LNCaP clone FGC (cell line): ENCODE data around the gene POLN.
A peak's percentile ranks its signal among the peaks of the same experiment; 100 is the strongest.

ENCODE experiments used
- DNase-seq: peaks from one replicate; pipeline ENCODE4 v3.0.0-alpha.2; 2011; ENCODE audit warnings: low read depth
- H3K4me3 ChIP-seq: 2 replicates; pipeline ENCODE4 v1.5.1; 2011; ENCODE audit warnings: mild to moderate bottlenecking, low read depth, low read length, control low read depth
- TF ChIP-seq, protein P1 (sequence below): IDR thresholded peaks from 2 replicates; pipeline ENCODE4 v1.5.1; 2012; ENCODE audit warnings: mild to moderate bottlenecking; ENCODE audit not compliant: control insufficient read depth, insufficient read depth; ENCODE audit errors: extremely low read depth

POLN gene

GRCh38 chr4:2059046-2059725 is 182.7 kb downstream of the POLN start, which contains the start of gene NAT8L:
TSS of gene NAT8L (plus strand) at chr4:2059327. CDS start at chr4:2059512, 185 bp downstream.
- H3K4me3 ChIP-seq = peak within 1 kb of the TSS; percentile 52
- DNase-seq = no peak
- TF ChIP-seq, protein P1, sequence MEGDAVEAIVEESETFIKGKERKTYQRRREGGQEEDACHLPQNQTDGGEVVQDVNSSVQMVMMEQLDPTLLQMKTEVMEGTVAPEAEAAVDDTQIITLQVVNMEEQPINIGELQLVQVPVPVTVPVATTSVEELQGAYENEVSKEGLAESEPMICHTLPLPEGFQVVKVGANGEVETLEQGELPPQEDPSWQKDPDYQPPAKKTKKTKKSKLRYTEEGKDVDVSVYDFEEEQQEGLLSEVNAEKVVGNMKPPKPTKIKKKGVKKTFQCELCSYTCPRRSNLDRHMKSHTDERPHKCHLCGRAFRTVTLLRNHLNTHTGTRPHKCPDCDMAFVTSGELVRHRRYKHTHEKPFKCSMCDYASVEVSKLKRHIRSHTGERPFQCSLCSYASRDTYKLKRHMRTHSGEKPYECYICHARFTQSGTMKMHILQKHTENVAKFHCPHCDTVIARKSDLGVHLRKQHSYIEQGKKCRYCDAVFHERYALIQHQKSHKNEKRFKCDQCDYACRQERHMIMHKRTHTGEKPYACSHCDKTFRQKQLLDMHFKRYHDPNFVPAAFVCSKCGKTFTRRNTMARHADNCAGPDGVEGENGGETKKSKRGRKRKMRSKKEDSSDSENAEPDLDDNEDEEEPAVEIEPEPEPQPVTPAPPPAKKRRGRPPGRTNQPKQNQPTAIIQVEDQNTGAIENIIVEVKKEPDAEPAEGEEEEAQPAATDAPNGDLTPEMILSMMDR = no peak

GRCh38 chr4:2058264-2059045 is 183.5 kb downstream of the POLN start:
- DNase-seq = no peak
- H3K4me3 ChIP-seq = peak overlapping the region; percentile 46
- TF ChIP-seq, protein P1 = no peak

- no peak for DNase-seq
- TF ChIP-seq, protein P1 = no peak
- no peak overlapping the region for H3K4me3 ChIP-seq
These were observed 184.4 kb downstream of the POLN start for GRCh38 chr4:2057382-2058065.

- H3K4me3 ChIP-seq = no peak overlapping the region
- no peak for DNase-seq
- TF ChIP-seq, protein P1 = no peak
These were observed 187.7 kb downstream of the POLN start for GRCh38 chr4:2054217-2054616.

DNA sequence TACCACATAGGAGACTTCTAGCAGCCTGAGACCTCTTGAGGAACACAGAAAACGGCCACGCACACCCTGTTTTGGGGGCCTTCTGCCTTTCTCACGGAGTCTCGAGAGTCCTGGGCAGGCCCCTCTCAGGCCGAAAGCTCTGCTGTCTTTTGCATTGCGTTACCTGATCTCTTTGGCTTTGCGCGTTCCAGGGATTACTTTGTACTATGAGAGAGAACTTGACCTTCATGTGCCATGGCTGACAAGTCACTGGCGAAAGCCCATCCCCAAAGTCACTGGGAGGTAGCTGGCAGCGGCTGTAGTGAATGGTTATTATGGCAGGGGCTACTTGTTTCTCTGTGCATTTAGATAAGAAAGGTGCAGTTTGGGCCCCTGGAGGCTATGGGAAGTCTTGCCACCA is 190.8 kb downstream of the POLN start:
- no peak overlapping the region for H3K4me3 ChIP-seq
- DNase-seq = no peak
- TF ChIP-seq, protein P1 = no peak

- TF ChIP-seq, protein P1 = no peak
These were observed 192.1 kb downstream of the POLN start for GRCh38 chr4:2049811-2050210.

More at GRCh38 chr4:2049811-2050210, 192.1 kb downstream of the POLN start:
- H3K4me3 ChIP-seq = no peak overlapping the region
- no peak for DNase-seq
